NCI-H146 treated with DMSO at 0.1 percent for 48 hours (cell line): ENCODE data around the gene MLPH.

Experiments
- DNase-seq: peaks from one replicate; lab custom pipeline; 2025; ENCODE audit not compliant: unreplicated experiment; lab: John Stamatoyannopoulos, UW

MLPH gene

GRCh38 chr2:237598468-237599208 is 111.6 kb downstream of the MLPH start:
- no peak for DNase-seq

GRCh38 chr2:237599465-237600110 is 112.5 kb downstream of the MLPH start:
- no peak for DNase-seq

- DNase-seq, result no peak
These were observed 113.3 kb downstream of the MLPH start for GRCh38 chr2:237600205-237600846.

- no peak for DNase-seq
These were observed 114.5 kb downstream of the MLPH start for GRCh38 chr2:237601453-237602116.

GRCh38 chr2:237602409-237602808 is 115.4 kb downstream of the MLPH start:
- no peak for DNase-seq

- no peak for DNase-seq
These were observed 116.1 kb downstream of the MLPH start for GRCh38 chr2:237603049-237603717.

- DNase-seq, result no peak
These were observed 116.8 kb downstream of the MLPH start for GRCh38 chr2:237603718-237604362.

GRCh38 chr2:237604391-237604790 is 117.3 kb downstream of the MLPH start:
- DNase-seq, result no peak
